ENCODE measurements around the gene DDRGK1. TPM values are rescaled to one million over a fixed set of nuclear protein-coding genes. Genes with fewer than 3 reads are reported as not detected.
A peak's percentile ranks its signal among the peaks of the same experiment; 100 is the strongest.

DDRGK1 gene
- total RNA-seq, 1 donor: 26.8 TPM

GRCh38 chr20:3240776-3241363 lies 36.4 kb upstream of the DDRGK1 start:
- Histone ChIP-seq H3K4me2 (ENCODE audit: insufficient read depth, low read length) (no peak overlapping the region), H3K79me2 (ENCODE audit: insufficient read depth, low read length) (no peaks in the 10 kb centered on the region), H2AFZ (ENCODE audit: low read length) (no peak overlapping the region), H3K27me3 (ENCODE audit: insufficient read depth, low read length) (peaks cover 62% of the 10 kb centered on the region), H3K36me3 (ENCODE audit: insufficient read depth, low read length) (no peaks in the 10 kb centered on the region), H3K9me3 (ENCODE audit: low read depth, low read length) (no peaks in the 10 kb centered on the region), H3K27ac (ENCODE audit: low read depth, low read length) (no peak overlapping the region), H3K4me1 (ENCODE audit: insufficient read depth, low read length) (peaks cover 5% of the 10 kb centered on the region), H3K4me3 (ENCODE audit: insufficient read depth, low read length) (no peak overlapping the region), H4K20me1 (ENCODE audit: insufficient read depth, low read length) (no peaks in the 10 kb centered on the region)
- TF ChIP-seq, protein P1, sequence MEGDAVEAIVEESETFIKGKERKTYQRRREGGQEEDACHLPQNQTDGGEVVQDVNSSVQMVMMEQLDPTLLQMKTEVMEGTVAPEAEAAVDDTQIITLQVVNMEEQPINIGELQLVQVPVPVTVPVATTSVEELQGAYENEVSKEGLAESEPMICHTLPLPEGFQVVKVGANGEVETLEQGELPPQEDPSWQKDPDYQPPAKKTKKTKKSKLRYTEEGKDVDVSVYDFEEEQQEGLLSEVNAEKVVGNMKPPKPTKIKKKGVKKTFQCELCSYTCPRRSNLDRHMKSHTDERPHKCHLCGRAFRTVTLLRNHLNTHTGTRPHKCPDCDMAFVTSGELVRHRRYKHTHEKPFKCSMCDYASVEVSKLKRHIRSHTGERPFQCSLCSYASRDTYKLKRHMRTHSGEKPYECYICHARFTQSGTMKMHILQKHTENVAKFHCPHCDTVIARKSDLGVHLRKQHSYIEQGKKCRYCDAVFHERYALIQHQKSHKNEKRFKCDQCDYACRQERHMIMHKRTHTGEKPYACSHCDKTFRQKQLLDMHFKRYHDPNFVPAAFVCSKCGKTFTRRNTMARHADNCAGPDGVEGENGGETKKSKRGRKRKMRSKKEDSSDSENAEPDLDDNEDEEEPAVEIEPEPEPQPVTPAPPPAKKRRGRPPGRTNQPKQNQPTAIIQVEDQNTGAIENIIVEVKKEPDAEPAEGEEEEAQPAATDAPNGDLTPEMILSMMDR (IDR thresholded peaks at IDR 0.05; ENCODE audit: extremely low read depth, low read depth, low read length): no peak
- DNase-seq (ENCODE audit: insufficient read length, low spot score, missing footprints): peak; percentile 73

DNA sequence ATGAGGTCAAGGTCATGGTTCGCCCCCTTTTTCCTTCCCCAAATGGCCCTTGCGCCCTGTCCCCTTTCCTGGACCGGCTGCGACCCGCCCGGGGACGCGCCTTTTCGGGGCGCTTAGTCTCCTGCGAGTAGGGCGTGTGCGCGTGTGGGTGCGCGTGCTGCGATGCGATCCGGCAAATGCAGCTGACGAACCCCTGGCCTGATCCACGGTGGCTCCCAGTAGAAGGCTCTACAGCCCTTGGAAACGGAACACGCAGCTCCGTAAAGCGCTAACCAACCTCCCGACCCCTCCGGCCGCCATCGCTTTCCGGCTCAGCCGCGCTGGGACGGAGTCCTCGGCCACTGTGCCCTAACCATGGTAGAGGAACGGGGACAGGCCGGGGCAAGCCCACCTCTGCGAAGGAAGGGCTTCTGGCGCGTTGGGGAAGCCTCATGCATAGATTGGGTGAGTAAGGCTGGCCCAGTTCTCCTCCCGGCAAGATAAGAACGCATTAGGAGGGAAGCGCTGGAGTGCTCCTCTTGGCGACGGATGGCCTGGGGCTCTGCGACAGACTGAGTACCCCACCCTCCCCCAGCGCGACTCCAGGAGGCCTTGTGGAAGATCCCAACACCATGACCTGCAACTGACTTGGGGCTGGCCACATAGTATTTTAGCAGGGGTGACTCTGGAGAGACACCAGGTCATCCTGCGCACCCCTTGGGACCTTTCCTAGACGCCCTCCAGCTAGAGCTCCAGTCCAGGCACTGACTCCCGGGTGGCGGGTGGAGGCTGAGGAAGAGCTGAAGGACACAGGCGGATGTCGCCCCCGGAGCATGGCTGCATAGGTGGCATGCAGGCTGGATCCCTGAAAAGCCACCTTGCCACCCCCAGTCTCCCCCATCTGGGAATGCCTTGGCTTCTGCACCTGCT lies 35.6 kb upstream of the DDRGK1 start:
- Histone ChIP-seq H3K4me2 (ENCODE audit: insufficient read depth, low read length) (peak overlapping the region; percentile 67), H3K4me3 (ENCODE audit: insufficient read depth, low read length) (peak overlapping the region; percentile 69), H3K36me3 (ENCODE audit: insufficient read depth, low read length) (no peaks in the 10 kb centered on the region), H2AFZ (ENCODE audit: low read length) (peak overlapping the region; percentile 59), H3K27ac (ENCODE audit: low read depth, low read length) (no peak overlapping the region), H3K79me2 (ENCODE audit: insufficient read depth, low read length) (no peaks in the 10 kb centered on the region), H3K4me1 (ENCODE audit: insufficient read depth, low read length) (peaks cover 5% of the 10 kb centered on the region), H4K20me1 (ENCODE audit: insufficient read depth, low read length) (no peaks in the 10 kb centered on the region), H3K27me3 (ENCODE audit: insufficient read depth, low read length) (peaks cover 62% of the 10 kb centered on the region), H3K9me3 (ENCODE audit: low read depth, low read length) (no peaks in the 10 kb centered on the region)
- DNase-seq (ENCODE audit: insufficient read length, low spot score, missing footprints): peak; percentile 78
- TF ChIP-seq, protein P1 (IDR thresholded peaks at IDR 0.05; ENCODE audit: extremely low read depth, low read depth, low read length): no peak

DNA sequence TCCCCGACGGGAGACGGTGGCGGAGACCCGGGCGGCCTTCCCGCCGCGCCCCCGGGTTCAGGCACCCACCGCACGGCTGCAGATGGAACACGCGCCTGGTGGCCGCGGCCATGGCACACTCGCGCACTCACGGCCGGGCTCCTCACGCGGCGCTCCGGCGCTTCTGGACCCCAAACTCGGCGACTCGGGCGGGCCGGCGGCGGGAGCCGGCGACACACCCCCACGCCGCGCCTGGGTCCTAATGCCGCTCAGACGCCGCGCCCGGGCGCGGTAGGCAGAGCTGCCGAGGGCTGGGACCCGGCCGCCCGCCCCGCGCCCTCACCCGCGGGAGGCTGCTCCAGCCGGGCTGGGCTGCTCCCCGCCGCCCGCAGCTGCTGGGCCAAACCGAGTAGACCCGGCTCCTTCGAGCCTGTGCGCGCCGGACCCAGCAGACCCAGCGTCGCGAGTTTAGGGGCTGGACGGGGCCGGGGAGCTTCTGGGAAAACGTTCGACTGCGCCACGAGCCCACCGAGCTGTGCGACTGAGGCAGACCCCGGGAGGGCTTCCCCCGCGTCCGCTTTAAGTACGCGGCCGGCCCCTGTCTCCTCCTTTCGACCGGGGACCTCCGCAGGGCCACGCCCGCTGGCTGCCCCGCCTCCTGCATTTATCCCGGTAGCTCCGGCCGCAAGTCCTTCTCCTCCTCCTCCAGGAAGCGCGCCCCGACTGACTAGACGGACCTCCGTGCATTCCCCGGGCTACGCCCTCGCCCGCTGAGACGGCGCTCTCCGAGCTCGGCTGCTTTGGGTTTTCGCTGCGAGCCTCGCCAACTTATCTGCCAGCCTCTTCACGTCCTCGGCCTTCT lies 34.8 kb upstream of the DDRGK1 start, which contains the start of gene SLC4A11:
TSS of gene SLC4A11 (minus strand) at position 165 of the 841 bp plus-strand sequence. CDS start at position 112, 53 bp downstream.
- TF ChIP-seq, protein P1 (IDR thresholded peaks at IDR 0.05; ENCODE audit: extremely low read depth, low read depth, low read length): no peak
- Histone ChIP-seq H3K27me3 (ENCODE audit: insufficient read depth, low read length) (peaks cover 62% of the 10 kb centered on the region), H4K20me1 (ENCODE audit: insufficient read depth, low read length) (no peaks in the 10 kb centered on the region), H3K4me3 (ENCODE audit: insufficient read depth, low read length) (peak within 1 kb of the TSS; percentile 69), H2AFZ (ENCODE audit: low read length) (peak within 1 kb of the TSS; percentile 59), H3K27ac (ENCODE audit: low read depth, low read length) (no peak within 1 kb of the TSS), H3K4me2 (ENCODE audit: insufficient read depth, low read length) (peak within 1 kb of the TSS; percentile 67), H3K4me1 (ENCODE audit: insufficient read depth, low read length) (peaks cover 5% of the 10 kb centered on the region), H3K36me3 (ENCODE audit: insufficient read depth, low read length) (no peaks in the 10 kb centered on the region), H3K9me3 (ENCODE audit: low read depth, low read length) (no peaks in the 10 kb centered on the region), H3K79me2 (ENCODE audit: insufficient read depth, low read length) (no peaks in the 10 kb centered on the region)
- DNase-seq (ENCODE audit: insufficient read length, low spot score, missing footprints): peak; percentile 93
